BE2C (cell line): ENCODE measurements around the gene FAM240A.

Experiments
- DNase-seq: peaks from one replicate; pipeline ENCODE4 v3.0.0-alpha.2; 2020
- H3K27me3 ChIP-seq: fragments of 250-450 bp; sonication (Bioruptor Pico); 2 replicates; pipeline ENCODE4 v1.5.1; 2020; ENCODE audit warnings: mild to moderate bottlenecking
- H3K36me3 ChIP-seq: fragments of 250-450 bp; sonication (Bioruptor Pico); 2 replicates; pipeline ENCODE4 v1.5.1; 2020; ENCODE audit warnings: mild to moderate bottlenecking
- H3K4me1 ChIP-seq: fragments of 250-450 bp; sonication (Bioruptor Pico); 2 replicates; pipeline ENCODE4 v1.5.1; 2020
- H3K4me3 ChIP-seq: 2 replicates; pipeline ENCODE4 v1.5.1; 2011; ENCODE audit warnings: low read depth, low read length
- H3K9me3 ChIP-seq: fragments of 250-450 bp; sonication (Bioruptor Pico); 2 replicates; pipeline ENCODE4 v1.5.1; 2020
- CTCF ChIP-seq: IDR thresholded peaks from 2 replicates; pipeline ENCODE4 v1.5.1; 2012; ENCODE audit warnings: mild to moderate bottlenecking, low read depth, low read length

FAM240A gene

DNA sequence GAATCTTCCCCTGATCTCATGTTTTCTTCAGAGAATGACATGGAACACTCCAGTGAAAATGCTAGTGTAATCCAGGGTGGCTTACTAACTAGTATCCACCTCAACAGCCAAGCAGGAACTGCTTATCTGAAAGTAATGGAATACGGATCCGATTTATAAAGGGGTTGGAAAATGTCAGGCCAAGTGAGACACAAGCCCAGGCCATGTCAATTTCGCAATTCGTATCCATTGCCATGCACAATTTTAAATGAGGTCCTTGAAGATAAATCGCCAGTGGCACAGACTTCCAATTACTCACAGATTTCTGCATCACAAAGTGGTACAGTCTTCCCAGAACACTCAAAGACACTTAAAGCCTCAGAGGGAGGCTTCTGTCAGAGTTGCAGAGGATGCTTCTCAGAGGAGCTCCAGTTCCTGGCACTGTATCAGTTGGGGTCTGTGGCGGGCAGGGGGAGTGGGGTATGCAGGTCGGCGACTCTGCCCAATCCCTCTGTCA lies 16.5 kb upstream of the FAM240A start:
- no peak overlapping the region for H3K4me3 ChIP-seq
- H3K4me1 ChIP-seq, result no peaks in the 10 kb centered on the region
- no peaks in the 10 kb centered on the region for H3K36me3 ChIP-seq
- TF ChIP-seq CTCF, result no peak
- no peaks in the 10 kb centered on the region for H3K27me3 ChIP-seq
- H3K9me3 ChIP-seq, result no peaks in the 10 kb centered on the region
- no peak for DNase-seq

GRCh38 chr3:46599590-46599989 lies 12.7 kb upstream of the FAM240A start:
- Histone ChIP-seq H3K4me1 (no peaks in the 10 kb centered on the region), H3K27me3 (no peaks in the 10 kb centered on the region), H3K9me3 (no peaks in the 10 kb centered on the region), H3K4me3 (no peak overlapping the region), H3K36me3 (no peaks in the 10 kb centered on the region)
- TF ChIP-seq CTCF, result no peak
- DNase-seq, result no peak

DNA sequence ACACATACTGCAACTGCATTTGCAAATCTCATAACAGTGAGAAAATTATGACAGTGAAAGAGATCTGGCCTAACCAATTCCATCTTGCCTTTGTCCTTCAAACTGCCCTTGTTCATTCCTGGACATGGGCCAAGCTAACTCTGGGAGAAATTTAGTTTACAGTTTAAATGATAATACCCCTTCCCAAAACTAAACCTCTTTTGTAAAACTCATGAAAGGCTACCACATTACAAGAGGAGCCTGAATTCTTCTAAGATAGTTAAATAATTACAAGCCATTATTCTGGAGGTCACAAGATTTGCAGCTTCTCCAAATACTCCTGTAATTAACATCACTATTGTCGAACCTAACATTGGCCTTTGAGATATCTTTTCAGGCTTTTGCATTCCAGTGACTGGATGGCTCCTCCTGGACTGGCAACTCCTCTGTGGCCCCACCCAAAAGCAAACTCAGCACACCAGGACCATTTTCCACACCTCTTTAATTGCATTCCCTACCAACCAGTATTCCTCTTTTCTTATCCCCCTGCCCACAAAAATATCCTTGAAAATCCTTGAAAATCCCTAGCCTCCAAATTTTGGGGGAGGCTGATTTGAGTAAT lies 8.8 kb upstream of the FAM240A start:
- TF ChIP-seq CTCF, result no peak

GRCh38 chr3:46604127-46604526 lies 8.2 kb upstream of the FAM240A start:
- TF ChIP-seq CTCF, result no peak

More for the DNA sequence above, 8.8 kb upstream of the FAM240A start:
- no peak for DNase-seq
- no peaks in the 10 kb centered on the region for H3K36me3 ChIP-seq
- H3K4me3 ChIP-seq, result no peak overlapping the region
- no peaks in the 10 kb centered on the region for H3K27me3 ChIP-seq
- H3K9me3 ChIP-seq, result no peaks in the 10 kb centered on the region
- no peaks in the 10 kb centered on the region for H3K4me1 ChIP-seq

GRCh38 chr3:46607603-46608028 lies 4.7 kb upstream of the FAM240A start:
- DNase-seq, result peak; percentile 49
- TF ChIP-seq CTCF, result peak; percentile 39

More at GRCh38 chr3:46604127-46604526, 8.2 kb upstream of the FAM240A start:
- Histone ChIP-seq H3K36me3 (no peaks in the 10 kb centered on the region), H3K27me3 (no peaks in the 10 kb centered on the region), H3K4me1 (no peaks in the 10 kb centered on the region), H3K9me3 (no peaks in the 10 kb centered on the region), H3K4me3 (no peak overlapping the region)
- DNase-seq, result no peak

GRCh38 chr3:46609212-46609721 lies 3.1 kb upstream of the FAM240A start:
- no peak for TF ChIP-seq CTCF
- Histone ChIP-seq H3K4me3 (no peak overlapping the region), H3K9me3 (no peaks in the 10 kb centered on the region), H3K27me3 (no peaks in the 10 kb centered on the region), H3K4me1 (no peaks in the 10 kb centered on the region; the same call in 1 of the 2 replicates), H3K36me3 (no peaks in the 10 kb centered on the region)
- no peak for DNase-seq

More at GRCh38 chr3:46607603-46608028, 4.7 kb upstream of the FAM240A start:
- H3K4me3 ChIP-seq, result no peak overlapping the region
- no peaks in the 10 kb centered on the region for H3K36me3 ChIP-seq
- no peaks in the 10 kb centered on the region for H3K9me3 ChIP-seq
- H3K4me1 ChIP-seq, result no peaks in the 10 kb centered on the region; the same call in 1 of the 2 replicates
- H3K27me3 ChIP-seq, result no peaks in the 10 kb centered on the region
